Measurements from ENCODE around the gene ARAP1.

Gene ARAP1

DNA sequence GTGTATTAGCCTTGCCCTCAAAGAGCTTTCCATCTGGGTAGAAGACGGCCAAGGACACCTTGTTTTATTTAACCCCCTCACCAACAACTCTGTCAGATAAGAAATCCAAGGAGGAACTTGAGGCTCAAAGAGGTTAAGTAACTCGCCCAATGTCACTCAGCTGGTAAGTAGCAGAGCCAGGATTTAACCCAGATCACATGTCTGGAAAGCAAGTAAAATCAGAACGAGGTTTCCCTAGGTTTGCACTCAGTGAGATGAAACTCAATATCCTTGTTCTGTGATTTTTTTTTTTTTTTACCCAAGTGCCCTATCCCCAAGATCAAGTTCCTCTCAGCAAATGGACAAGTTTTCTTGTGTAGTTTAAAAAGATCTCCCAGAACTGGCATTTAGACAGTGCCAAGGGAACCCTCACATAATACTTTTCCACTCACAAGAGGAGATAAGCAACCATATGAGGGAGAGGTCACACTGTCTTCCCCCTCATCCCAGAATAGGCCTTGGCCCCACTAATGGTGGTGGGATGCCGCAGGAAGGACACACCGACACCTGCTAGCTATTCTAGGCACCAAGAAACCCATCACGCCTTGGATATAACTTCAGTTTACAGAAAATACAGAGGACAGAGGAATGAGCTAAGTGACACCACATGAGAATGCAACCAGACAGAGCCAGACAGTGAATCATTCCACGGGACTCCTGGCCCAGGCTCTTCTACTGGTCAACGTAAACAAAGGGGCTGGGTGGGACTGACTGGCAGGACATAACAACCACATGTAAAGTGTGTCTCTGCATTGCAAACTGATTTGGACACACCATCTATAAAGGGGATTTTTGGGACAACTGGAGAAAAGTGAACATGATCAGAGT is 8.6 kb upstream of the ARAP1 start:
- DNase-seq, result no peak

GRCh38 chr11:72759468-72759985 is 7.3 kb upstream of the ARAP1 start:
- no peak for DNase-seq

DNA sequence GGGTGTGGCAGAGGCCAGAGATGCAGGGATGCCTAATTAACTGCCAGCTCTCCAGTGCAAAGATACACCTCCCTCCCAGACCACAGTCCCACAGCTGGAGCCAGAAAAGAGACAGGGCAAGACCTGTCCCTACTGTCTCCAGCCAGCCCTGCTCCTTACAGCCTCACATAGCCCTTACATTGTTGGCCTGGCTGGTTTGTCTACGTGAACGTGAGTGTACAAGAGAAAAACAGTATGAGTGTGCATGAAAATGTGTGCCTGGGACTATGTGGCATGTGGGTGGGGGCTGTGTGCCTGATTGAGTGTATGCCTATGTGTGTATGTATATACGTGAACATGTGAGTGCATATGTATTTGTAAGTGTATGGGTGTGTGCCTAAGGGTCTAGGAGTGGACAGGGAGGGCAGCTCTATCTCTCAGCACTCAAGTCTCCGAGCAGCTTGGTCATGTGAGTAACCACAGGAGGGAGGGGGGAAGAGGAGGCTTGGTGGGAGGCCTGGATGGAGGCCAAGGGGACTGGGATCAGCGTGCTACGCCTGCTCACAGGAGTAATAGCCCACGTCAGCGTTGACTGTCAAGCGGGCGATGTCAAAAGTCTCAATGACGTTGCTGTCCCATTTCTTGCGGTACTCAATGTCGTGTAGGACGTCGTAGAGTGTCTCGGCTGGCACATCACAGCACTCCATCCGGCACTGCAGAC is 6.6 kb upstream of the ARAP1 start:
- DNase-seq, result no peak

DNA sequence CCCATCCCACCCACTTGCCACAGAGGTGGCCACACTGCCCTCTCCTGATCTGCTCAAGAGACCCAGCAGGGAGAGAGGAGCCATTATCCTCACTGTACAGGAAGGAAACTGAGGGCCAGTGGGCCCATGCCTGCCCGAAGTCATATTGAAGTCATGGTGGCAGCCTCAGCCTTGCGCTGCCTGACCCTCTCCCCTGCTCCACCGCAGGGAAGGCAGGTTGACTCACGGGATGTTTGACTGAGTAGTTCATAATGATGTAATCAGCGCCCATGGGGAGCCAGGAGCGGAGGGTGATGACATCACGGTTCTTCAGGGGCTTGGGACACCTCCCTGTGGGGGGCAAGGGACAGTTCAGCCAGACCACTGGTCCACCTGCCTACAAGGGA is 6.1 kb upstream of the ARAP1 start:
- no peak for DNase-seq

DNA sequence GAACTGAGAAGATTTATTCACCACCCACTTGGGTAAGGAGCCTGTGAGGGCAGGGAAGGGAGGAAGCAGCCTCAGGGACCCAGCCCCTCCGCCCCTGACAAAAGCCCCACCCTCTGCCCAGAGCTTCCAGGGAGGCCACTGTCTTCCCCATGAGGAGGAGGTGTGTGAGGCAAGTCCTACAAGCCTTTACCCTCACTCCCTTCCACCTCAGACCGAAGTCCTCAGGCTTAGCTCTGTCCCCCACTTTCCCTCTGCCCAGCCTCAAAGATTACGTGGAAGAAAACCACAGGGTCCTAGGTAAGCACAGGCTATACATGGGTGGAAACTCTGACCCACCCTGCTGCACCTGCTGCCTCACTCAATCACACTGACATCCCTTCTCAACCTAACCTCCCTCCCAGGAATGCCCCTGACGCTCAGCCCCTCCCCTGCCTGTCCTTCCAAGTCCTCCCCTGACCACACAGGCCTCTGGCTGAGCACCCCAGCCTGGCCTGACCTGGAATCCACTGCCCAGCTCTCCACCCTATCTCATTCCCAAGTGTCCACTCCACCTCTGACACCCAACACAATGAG is 3.6 kb upstream of the ARAP1 start:
- no peak for DNase-seq

DNA sequence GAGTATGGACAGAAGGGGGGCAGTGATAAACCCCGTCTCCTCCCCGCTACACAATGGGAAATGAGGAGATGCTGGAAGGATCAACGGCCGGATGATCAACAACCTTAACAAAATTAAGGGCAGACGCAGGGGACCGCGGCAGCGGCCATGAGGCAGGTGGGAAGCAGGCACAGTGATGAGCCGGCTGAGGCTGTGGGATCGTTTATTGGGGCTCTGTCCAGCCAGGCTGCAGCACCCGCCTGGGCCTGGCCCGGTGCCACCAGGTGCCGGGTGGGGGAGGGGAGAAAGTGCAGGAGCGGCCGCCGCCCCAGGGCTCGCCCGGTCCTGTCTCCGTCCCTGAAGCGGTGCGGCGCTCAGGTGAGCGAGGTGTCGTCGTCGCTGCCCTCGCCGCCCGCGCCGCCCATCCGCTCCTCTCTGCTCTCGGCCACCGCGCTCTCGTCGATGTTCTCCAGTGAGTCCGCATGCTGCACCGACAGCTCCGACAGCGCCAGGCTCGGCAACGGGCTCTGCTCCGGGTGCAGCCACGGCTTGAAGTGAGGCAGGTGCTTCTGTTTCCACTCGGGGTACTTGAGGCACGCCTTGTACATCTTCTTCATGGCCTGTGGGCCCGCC is 2.4 kb upstream of the ARAP1 start:
- no peak for DNase-seq

DNA sequence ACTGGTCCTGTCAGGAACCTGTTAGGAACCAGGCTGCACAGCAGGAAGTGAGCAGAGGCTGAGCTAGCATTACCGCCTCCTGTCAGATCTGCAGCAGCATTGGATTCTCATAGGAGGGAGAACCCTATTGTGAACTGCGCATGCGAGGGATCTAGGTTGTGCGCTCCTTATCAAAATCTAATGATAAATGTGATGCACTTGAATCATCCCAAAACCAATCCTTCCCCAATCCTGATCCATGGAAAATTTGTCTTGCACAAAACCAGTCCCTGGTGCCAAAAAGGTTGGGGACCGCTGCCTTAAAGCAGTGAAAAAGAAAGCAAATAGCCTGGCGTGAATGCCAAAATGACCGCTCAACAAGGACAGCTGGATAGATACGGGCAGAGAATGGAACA is 1.9 kb upstream of the ARAP1 start:
- no peak for DNase-seq

GRCh38 chr11:72753341-72754148 is 1.3 kb upstream of the ARAP1 start:
- DNase-seq, result no peak

GRCh38 chr11:72751116-72752087 is 806 bp downstream of the ARAP1 start:
- DNase-seq, result no peak

GRCh38 chr11:72750556-72751115 is 1.6 kb downstream of the ARAP1 start:
- no peak for DNase-seq

GRCh38 chr11:72750086-72750485 is 2.1 kb downstream of the ARAP1 start:
- no peak for DNase-seq

GRCh38 chr11:72747289-72747855 is 4.8 kb downstream of the ARAP1 start:
- DNase-seq, result no peak

GRCh38 chr11:72746821-72747220 is 5.4 kb downstream of the ARAP1 start:
- DNase-seq, result no peak

- DNase-seq, result no peak
Measured at GRCh38 chr11:72745925-72746550, 6.2 kb downstream of the ARAP1 start.

GRCh38 chr11:72745511-72745910 is 6.7 kb downstream of the ARAP1 start:
- no peak for DNase-seq

- no peak for DNase-seq
Measured at GRCh38 chr11:72744474-72744873, 7.7 kb downstream of the ARAP1 start.

DNA sequence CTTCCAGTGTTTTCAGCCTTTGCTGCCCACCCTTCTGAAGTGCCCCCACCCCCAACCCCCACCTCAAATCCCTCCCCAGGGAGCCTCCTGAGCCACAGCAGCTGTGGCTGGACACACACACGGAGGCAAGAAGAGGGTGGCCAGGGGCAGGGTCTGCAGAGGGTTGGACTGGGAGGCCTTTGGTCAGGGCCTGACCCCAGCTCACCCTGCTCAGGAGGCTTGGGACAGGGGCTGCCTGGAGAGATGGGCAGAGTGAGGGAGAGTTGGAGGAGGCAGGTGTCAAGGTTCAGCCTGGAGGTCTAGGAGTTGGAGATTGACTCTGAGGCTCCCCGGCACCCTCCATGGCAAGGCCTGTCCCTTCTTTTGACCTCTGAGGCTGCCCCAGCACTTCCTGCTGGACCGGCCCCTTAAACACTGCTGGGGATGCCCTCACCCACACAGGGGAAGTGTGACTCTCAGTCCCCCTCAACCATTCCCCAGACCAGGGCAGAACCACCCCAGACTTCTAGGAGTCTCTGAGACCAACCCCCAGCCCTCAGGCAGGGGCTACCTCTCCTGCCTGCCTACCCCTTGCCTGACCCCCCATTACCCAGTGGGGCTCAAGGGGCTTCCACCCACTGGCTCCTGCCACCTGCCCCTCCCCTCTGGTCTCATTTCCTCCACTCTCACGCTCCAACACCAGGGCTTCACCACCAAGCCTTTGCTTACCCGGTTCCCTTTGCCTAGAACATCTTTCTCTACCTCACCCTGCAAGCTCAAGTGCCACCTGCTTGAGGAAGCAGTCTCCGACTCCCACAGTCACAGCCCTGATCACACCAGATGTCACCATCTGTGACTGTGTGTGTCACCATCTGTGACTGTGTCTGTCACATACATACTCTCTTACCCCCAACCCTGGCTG is 8.6 kb downstream of the ARAP1 start:
- DNase-seq, result no peak

DNA sequence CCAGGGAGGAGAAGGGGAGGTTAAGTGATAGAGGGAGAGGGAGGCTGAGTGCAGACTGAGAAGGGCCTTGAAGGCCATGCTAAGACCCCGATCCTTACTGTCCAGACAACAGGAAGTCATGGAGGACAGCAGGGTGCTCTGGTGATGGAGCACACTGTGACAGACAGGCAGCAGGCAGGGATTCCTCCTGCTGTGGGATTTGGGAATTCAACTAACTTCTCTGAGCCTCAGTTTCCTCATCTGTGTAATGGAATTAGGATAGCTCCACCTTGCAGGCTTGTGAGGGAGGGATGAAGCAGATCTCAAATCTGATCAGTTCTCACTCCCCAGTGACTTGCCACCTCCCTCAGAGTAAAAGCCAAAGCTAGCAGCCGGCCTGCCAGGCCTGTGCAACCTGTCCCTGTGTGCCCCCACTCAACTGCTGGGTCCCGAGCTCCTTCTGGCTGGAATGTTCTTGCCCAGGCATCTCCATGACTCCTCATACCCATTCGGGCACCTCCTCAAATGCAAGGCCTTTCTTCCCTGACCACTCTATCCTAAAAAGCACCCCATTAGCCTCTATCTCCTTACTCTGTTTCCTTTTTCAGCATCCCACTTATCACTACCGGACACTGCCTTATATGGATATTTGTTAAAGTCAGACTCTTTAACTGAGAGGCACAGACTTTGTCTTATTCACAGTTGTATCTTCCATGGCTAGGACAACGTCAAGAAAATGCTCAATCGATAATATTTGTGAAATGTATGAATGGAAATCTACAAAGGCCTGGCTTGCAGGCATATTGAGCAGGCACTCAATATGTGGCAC is 9.5 kb downstream of the ARAP1 start:
- no peak for DNase-seq

Measured in SIG-M5 (cell line).